ENCODE results near the gene EFNA5.
A peak's percentile ranks its signal among the peaks of the same experiment; 100 is the strongest.

Gene EFNA5

DNA sequence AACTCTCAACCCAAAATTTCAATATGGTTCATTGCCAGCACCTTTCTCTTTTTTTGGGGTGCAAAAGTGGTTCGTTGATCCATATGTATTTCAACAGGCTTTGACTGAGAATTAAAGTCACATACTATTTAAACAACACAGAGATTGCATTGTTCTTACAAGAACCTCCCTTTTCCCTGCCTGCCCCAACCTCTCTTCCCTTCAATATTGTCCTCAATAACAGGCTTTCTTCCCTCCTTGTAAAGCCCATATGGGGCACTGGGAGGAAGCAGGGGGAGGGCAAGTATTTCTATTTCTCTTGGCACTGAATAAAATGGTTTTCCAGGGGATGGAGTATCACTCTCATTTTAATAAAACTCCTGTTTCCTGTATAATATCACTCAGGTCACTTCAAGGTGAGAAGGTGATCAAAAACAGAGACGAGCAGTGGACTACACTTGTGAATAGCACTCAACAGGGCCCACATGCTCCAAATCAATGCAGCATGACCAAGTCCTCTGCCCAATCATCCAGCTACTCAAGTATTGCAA is 65.1 kb downstream of the EFNA5 start:
- TF ChIP-seq, protein P1, sequence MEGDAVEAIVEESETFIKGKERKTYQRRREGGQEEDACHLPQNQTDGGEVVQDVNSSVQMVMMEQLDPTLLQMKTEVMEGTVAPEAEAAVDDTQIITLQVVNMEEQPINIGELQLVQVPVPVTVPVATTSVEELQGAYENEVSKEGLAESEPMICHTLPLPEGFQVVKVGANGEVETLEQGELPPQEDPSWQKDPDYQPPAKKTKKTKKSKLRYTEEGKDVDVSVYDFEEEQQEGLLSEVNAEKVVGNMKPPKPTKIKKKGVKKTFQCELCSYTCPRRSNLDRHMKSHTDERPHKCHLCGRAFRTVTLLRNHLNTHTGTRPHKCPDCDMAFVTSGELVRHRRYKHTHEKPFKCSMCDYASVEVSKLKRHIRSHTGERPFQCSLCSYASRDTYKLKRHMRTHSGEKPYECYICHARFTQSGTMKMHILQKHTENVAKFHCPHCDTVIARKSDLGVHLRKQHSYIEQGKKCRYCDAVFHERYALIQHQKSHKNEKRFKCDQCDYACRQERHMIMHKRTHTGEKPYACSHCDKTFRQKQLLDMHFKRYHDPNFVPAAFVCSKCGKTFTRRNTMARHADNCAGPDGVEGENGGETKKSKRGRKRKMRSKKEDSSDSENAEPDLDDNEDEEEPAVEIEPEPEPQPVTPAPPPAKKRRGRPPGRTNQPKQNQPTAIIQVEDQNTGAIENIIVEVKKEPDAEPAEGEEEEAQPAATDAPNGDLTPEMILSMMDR (IDR thresholded peaks at IDR 0.05; ENCODE audit: borderline replicate concordance, extremely low read depth, low read length, poor library complexity, severe bottlenecking): no peak
- no peak for TF ChIP-seq EZH2 (IDR thresholded peaks at IDR 0.05; ENCODE audit: borderline replicate concordance, low read depth, low read length, severe bottlenecking)
- Histone ChIP-seq H3K9me3 (ENCODE audit: insufficient read depth, low read length, severe bottlenecking) (no peaks in the 10 kb centered on the region), H4K20me1 (ENCODE audit: insufficient read depth, low read length) (no peaks in the 10 kb centered on the region), H3K79me2 (ENCODE audit: insufficient read depth, low read length) (no peaks in the 10 kb centered on the region), H3K4me2 (ENCODE audit: insufficient read depth, low read length) (peak overlapping the region; percentile 56), H3K4me3 (ENCODE audit: low read depth in 1 of 2, low read length in 2 of 2) (peak overlapping the region in 1 of 2 experiments; percentile 48; a peak in 2 of 4 replicates), H3K9ac (ENCODE audit: low read depth, low read length) (peak overlapping the region; percentile 45), H3K27me3 (ENCODE audit: insufficient read depth, low read length, poor library complexity) (no peaks in the 10 kb centered on the region), H3K27ac (ENCODE audit: low read length) (peak overlapping the region; percentile 90), H3K36me3 (ENCODE audit: insufficient read depth, low read length) (no peaks in the 10 kb centered on the region), H3K4me1 (ENCODE audit: insufficient read depth, low read length) (peaks cover 35% of the 10 kb centered on the region), H2AFZ (ENCODE audit: low read depth, low read length) (peak overlapping the region; percentile 74)
- ATAC-seq (ENCODE audit: insufficient read depth, low read depth) (no peak), DNase-seq (no peak)

DNA sequence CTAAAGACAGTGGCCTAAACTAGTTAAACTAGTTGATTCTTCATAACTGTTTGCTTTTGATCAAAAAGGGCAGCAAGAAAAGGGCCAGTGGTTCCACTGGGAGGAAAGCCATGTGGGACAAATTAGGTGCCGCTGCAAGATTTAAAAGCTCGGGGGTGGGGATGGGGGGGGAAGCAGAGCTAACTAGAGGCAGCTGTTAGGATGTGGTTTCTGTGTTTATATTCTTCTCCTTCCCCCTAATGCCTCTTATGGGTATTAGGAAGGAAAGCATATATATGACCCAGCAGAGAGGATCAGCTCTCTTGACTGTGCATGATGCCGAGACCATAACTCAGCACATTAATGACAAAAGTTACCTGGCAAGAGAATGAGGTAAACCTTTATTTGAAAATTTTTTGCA is 65.7 kb downstream of the EFNA5 start:
- peak overlapping the region; percentile 56 for H3K4me2 ChIP-seq (ENCODE audit: insufficient read depth, low read length)
- peak overlapping the region in 1 of 2 experiments; percentile 48; a peak in 2 of 4 replicates for H3K4me3 ChIP-seq (ENCODE audit: low read depth in 1 of 2, low read length in 2 of 2)
- ATAC-seq (ENCODE audit: insufficient read depth, low read depth) (peak; percentile 95), DNase-seq (peak; percentile 73)
- H3K9ac ChIP-seq (ENCODE audit: low read depth, low read length): peak overlapping the region; percentile 45
- peak overlapping the region; percentile 74 for H2AFZ ChIP-seq (ENCODE audit: low read depth, low read length)
- H3K4me1 ChIP-seq (ENCODE audit: insufficient read depth, low read length): peaks cover 35% of the 10 kb centered on the region
- H3K36me3 ChIP-seq (ENCODE audit: insufficient read depth, low read length): no peaks in the 10 kb centered on the region
- H4K20me1 ChIP-seq (ENCODE audit: insufficient read depth, low read length): no peaks in the 10 kb centered on the region
- no peaks in the 10 kb centered on the region for H3K9me3 ChIP-seq (ENCODE audit: insufficient read depth, low read length, severe bottlenecking)
- TF ChIP-seq EZH2 (IDR thresholded peaks at IDR 0.05; ENCODE audit: borderline replicate concordance, low read depth, low read length, severe bottlenecking): no peak
- TF ChIP-seq, protein P1 (IDR thresholded peaks at IDR 0.05; ENCODE audit: borderline replicate concordance, extremely low read depth, low read length, poor library complexity, severe bottlenecking): no peak
- no peaks in the 10 kb centered on the region for H3K27me3 ChIP-seq (ENCODE audit: insufficient read depth, low read length, poor library complexity)
- H3K79me2 ChIP-seq (ENCODE audit: insufficient read depth, low read length): no peaks in the 10 kb centered on the region
- H3K27ac ChIP-seq (ENCODE audit: low read length): peak overlapping the region; percentile 90

- H3K9ac ChIP-seq (ENCODE audit: low read depth, low read length): peak overlapping the region; percentile 39
- peak overlapping the region; percentile 56 for H3K4me2 ChIP-seq (ENCODE audit: insufficient read depth, low read length)
- H4K20me1 ChIP-seq (ENCODE audit: insufficient read depth, low read length): no peaks in the 10 kb centered on the region
- H2AFZ ChIP-seq (ENCODE audit: low read depth, low read length): peak overlapping the region; percentile 52
- H3K9me3 ChIP-seq (ENCODE audit: insufficient read depth, low read length, severe bottlenecking): no peaks in the 10 kb centered on the region
- peak overlapping the region; percentile 87 for H3K27ac ChIP-seq (ENCODE audit: low read length)
- no peaks in the 10 kb centered on the region for H3K79me2 ChIP-seq (ENCODE audit: insufficient read depth, low read length)
- H3K36me3 ChIP-seq (ENCODE audit: insufficient read depth, low read length): no peaks in the 10 kb centered on the region
- ATAC-seq (ENCODE audit: insufficient read depth, low read depth) (peak; percentile 69), DNase-seq (peak; percentile 64)
- peaks cover 35% of the 10 kb centered on the region for H3K4me1 ChIP-seq (ENCODE audit: insufficient read depth, low read length)
- TF ChIP-seq, protein P1 (IDR thresholded peaks at IDR 0.05; ENCODE audit: borderline replicate concordance, extremely low read depth, low read length, poor library complexity, severe bottlenecking): no peak
- TF ChIP-seq EZH2 (IDR thresholded peaks at IDR 0.05; ENCODE audit: borderline replicate concordance, low read depth, low read length, severe bottlenecking): no peak
- no peaks in the 10 kb centered on the region for H3K27me3 ChIP-seq (ENCODE audit: insufficient read depth, low read length, poor library complexity)
- peak overlapping the region in 1 of 2 experiments; percentile 40; a peak in 2 of 4 replicates for H3K4me3 ChIP-seq (ENCODE audit: low read depth in 1 of 2, low read length in 2 of 2)
Measured at GRCh38 chr5:107604146-107604910, 66.4 kb downstream of the EFNA5 start.

Data from DND-41 (cell line).